ENCODE results near the gene DOCK2. TPM values are rescaled to one million over a fixed set of nuclear protein-coding genes. Genes with fewer than 3 reads are reported as not detected.

DOCK2 gene
- total and polyA plus RNA-seq, 2 donors (not counting 3 experiments of a cell fraction or from before 2014, with no cell fraction given): 0.62 to 4.8 TPM

- Histone ChIP-seq H3K27me3 (ENCODE audit: control insufficient read depth in 2 of 2, insufficient read depth in 2 of 2, low read length in 2 of 2) (no peaks in the 10 kb centered on the region), H3K9ac (replicated peaks; ENCODE audit: extremely low read depth, insufficient read depth, low read length) (no peak overlapping the region), H3K36me3 (ENCODE audit: control insufficient read depth in 2 of 2, extremely low read depth in 1 of 2, insufficient read depth in 2 of 2, low read length in 2 of 2) (no peaks in the 10 kb centered on the region), H3K4me2 (ENCODE audit: insufficient read depth, low read length) (no peak overlapping the region), H3K4me1 (ENCODE audit: control insufficient read depth, extremely low read depth, insufficient read depth, low read length) (peaks cover 35% of the 10 kb centered on the region), H3K4me3 (replicated peaks in 1 of 3; ENCODE audit: insufficient read depth in 1 of 3, low read depth in 1 of 3, low read length in 3 of 3) (no peak overlapping the region), H3K79me2 (ENCODE audit: control insufficient read depth, insufficient read depth, low read length) (no peaks in the 10 kb centered on the region), H4K20me1 (replicated peaks; ENCODE audit: control insufficient read depth, extremely low read depth, insufficient read depth, low read length) (no peaks in the 10 kb centered on the region), H3K9me1 (replicated peaks; ENCODE audit: control insufficient read depth, extremely low read depth, insufficient read depth, low read length) (no peaks in the 10 kb centered on the region), H3K27ac (ENCODE audit: insufficient read depth, low read depth, low read length) (no peak overlapping the region), H3K9me3 (replicated peaks; ENCODE audit: control insufficient read depth, insufficient read depth, low read length) (no peaks in the 10 kb centered on the region), H2AFZ (ENCODE audit: low read depth, low read length) (no peak overlapping the region)
- BruUV-seq (replicated peaks): no TSS peak
- FAIRE-seq (no peak), DNase-seq (ENCODE audit: low read depth, low spot score) (no peak)
- dilution Hi-C loops (cut with MboI; ENCODE audit: extremely low pct_ligation_motif_present, low sequenced_read_pairs) (no loop called here), intact Hi-C loops (cut with micrococcal nuclease) (loop anchor here (10.0 kb wide), 1 partner anchor 776 kb away; no protein-coding TSS in a partner anchor)
- CTCF ChIA-PET: interaction anchor here (2.1 kb wide), 1 partner anchor 9 kb away, joined by 15 read pairs; no protein-coding TSS in a partner anchor
- POLR2A ChIA-PET: no interaction called here
- TF ChIP-seq MAX (IDR thresholded peaks at IDR 0.05; ENCODE audit: insufficient read depth, insufficient read length) (no peak), MYC (IDR thresholded peaks at IDR 0.05; ENCODE audit: low read depth, low read length) (no peak), JUN (IDR thresholded peaks at IDR 0.05; ENCODE audit: borderline replicate concordance, insufficient read depth, insufficient read length, low read depth) (no peak), POLR2AphosphoS5 (IDR thresholded peaks at IDR 0.05; ENCODE audit: insufficient read depth, low read depth, low read length) (no peak), EZH2 (IDR thresholded peaks at IDR 0.05; ENCODE audit: borderline replicate concordance, low read depth, low read length, severe bottlenecking) (no peak), FOS (IDR thresholded peaks at IDR 0.05; ENCODE audit: borderline replicate concordance, insufficient read depth, low read length) (no peak), CTCF (IDR thresholded peaks at IDR 0.05; ENCODE audit: extremely low read depth in 1 of 2, insufficient read depth in 1 of 2, low read depth in 1 of 2, low read length in 2 of 2) (no peak), GATA2 (IDR thresholded peaks at IDR 0.05; ENCODE audit: insufficient read depth, insufficient read length, low read depth, low read length) (no peak), POLR2A (IDR thresholded peaks at IDR 0.05; ENCODE audit: low read depth, low read length) (no peak)
Observed at GRCh38 chr5:170131235-170131634, 494.2 kb downstream of the DOCK2 start.
